MCF 10A (cell line): Measurements from ENCODE around the gene FBLN5. TPM values are rescaled to one million over a fixed set of nuclear protein-coding genes. Genes with fewer than 3 reads are reported as not detected.

Experiments
- BruUV-seq: library from RNA; stranded (reverse); fragments of 400-500 nt; replicated peaks from 2 replicates; lab custom pipeline; 2021; lab: Mats Ljungman, UMichigan
- CTCF ChIA-PET: fragments of 300-600 bp; sonication (Branson Sonifier 250); formaldehyde crosslinking; extraction: SDS; loops from one replicate; lab custom pipeline; 2021; ENCODE audit warnings: antibody characterized with exemption, inconsistent platforms; lab: Yijun Ruan, JAX
- POLR2A ChIA-PET: fragments of 300-600, 350-650 bp; sonication (Branson Sonifier 250); formaldehyde crosslinking; extraction: SDS; loops from one replicate; lab custom pipeline; 2020; ENCODE audit warnings: antibody characterized with exemption, inconsistent platforms; lab: Yijun Ruan, JAX
- DNase-seq: peaks from one replicate; pipeline ENCODE4 v3.0.0-alpha.2; 2018; ENCODE audit not compliant: unreplicated experiment
- H3K27ac Mint-ChIP-seq: one replicate; pipeline ENCODE4 v1.8.0; 2022; ENCODE audit warnings: mild to moderate bottlenecking, low read depth, mixed read lengths; ENCODE audit not compliant: unreplicated experiment
- H3K27me3 Mint-ChIP-seq: one replicate; pipeline ENCODE4 v1.8.0; 2022; ENCODE audit warnings: mixed read lengths; ENCODE audit not compliant: insufficient read depth, unreplicated experiment
- H3K36me3 Mint-ChIP-seq: one replicate; pipeline ENCODE4 v1.8.0; 2022; ENCODE audit warnings: mild to moderate bottlenecking, moderate library complexity, mixed read lengths; ENCODE audit not compliant: insufficient read depth, unreplicated experiment
- H3K4me1 Mint-ChIP-seq: one replicate; pipeline ENCODE4 v1.8.0; 2022; ENCODE audit warnings: mixed read lengths; ENCODE audit not compliant: insufficient read depth, unreplicated experiment
- H3K4me3 Mint-ChIP-seq: one replicate; pipeline ENCODE4 v1.8.0; 2022; ENCODE audit warnings: mild to moderate bottlenecking, moderate library complexity, mixed read lengths; ENCODE audit not compliant: unreplicated experiment
- H3K9me3 Mint-ChIP-seq: one replicate; pipeline ENCODE4 v1.8.0; 2022; ENCODE audit warnings: mixed read lengths; ENCODE audit not compliant: unreplicated experiment
- CTCF ChIP-seq: fragments of 200-600 bp; IDR thresholded peaks from one replicate; pipeline ENCODE4 v1.8.0; 2022; ENCODE audit warnings: antibody characterized with exemption, mild to moderate bottlenecking; ENCODE audit not compliant: unreplicated experiment
- intact Hi-C: fragments of 100-400 bp; cut with micrococcal nuclease; formaldehyde crosslinking; loops from 2 replicates; pipeline ENCODE4 v1.14.1; 2022
- total RNA-seq: library from RNA; stranded (reverse); gene quantifications from 2 replicates; pipeline ENCODE4 v1.2.3, GENCODE V29; 2022

Gene FBLN5
- total RNA-seq, 1 experiment from 2014 or later, result 14.8 TPM

GRCh38 chr14:91837076-91837475, 110.4 kb downstream of the FBLN5 start:
- POLR2A ChIA-PET, result no interaction called here
- no peaks in the 10 kb centered on the region for H3K36me3 Mint-ChIP-seq
- peaks cover 15% of the 10 kb centered on the region for H3K4me1 Mint-ChIP-seq
- CTCF ChIA-PET, result no interaction called here
- no peak for DNase-seq
- H3K27me3 Mint-ChIP-seq, result peaks cover 11% of the 10 kb centered on the region
- no peak for TF ChIP-seq CTCF
- intact Hi-C loops, result loop anchor here (5.0 kb wide), 1 partner anchor 185 kb away; no protein-coding TSS in a partner anchor
- BruUV-seq, result no TSS peak
- H3K4me3 Mint-ChIP-seq, result peak overlapping the region; percentile 81
- H3K9me3 Mint-ChIP-seq, result no peaks in the 10 kb centered on the region
- peak overlapping the region; percentile 71 for H3K27ac Mint-ChIP-seq

- no TSS peak for BruUV-seq
- no peaks in the 10 kb centered on the region for H3K9me3 Mint-ChIP-seq
- peak; percentile 88 for DNase-seq
- POLR2A ChIA-PET, result interaction anchor here (0.7 to 1.2 kb wide), 3 partner anchors 55 to 161 kb away, joined by 3 read pairs; no protein-coding TSS in a partner anchor
- H3K4me3 Mint-ChIP-seq, result peak overlapping the region; percentile 81
- CTCF ChIA-PET, result interaction anchor here (0.5 to 1.1 kb wide), 3 partner anchors 25 to 49 kb away, joined by 3 read pairs; no protein-coding TSS in a partner anchor
- peaks cover 11% of the 10 kb centered on the region for H3K27me3 Mint-ChIP-seq
- peaks cover 15% of the 10 kb centered on the region for H3K4me1 Mint-ChIP-seq
- intact Hi-C loops, result loop anchor here (5.0 kb wide), 1 partner anchor 184 kb away; no protein-coding TSS in a partner anchor
- no peak for TF ChIP-seq CTCF
- H3K36me3 Mint-ChIP-seq, result no peaks in the 10 kb centered on the region
- H3K27ac Mint-ChIP-seq, result peak overlapping the region; percentile 71
Measured at GRCh38 chr14:91835920-91836843, 111.3 kb downstream of the FBLN5 start.

GRCh38 chr14:91835197-91835919, 112.1 kb downstream of the FBLN5 start:
- POLR2A ChIA-PET, result interaction anchor here (0.6 to 1.2 kb wide), 4 partner anchors 56 to 176 kb away, joined by 3 read pairs; no protein-coding TSS in a partner anchor
- Mint-ChIP-seq H3K4me1 (peaks cover 21% of the 10 kb centered on the region), H3K4me3 (peak overlapping the region; percentile 81), H3K27me3 (peaks cover 11% of the 10 kb centered on the region), H3K9me3 (no peaks in the 10 kb centered on the region), H3K36me3 (no peaks in the 10 kb centered on the region), H3K27ac (peak overlapping the region; percentile 71)
- peak; percentile 22 for DNase-seq
- no peak for TF ChIP-seq CTCF
- TSS peak; percentile 43 for BruUV-seq
- intact Hi-C loops, result loop anchor here (5.0 kb wide), 1 partner anchor 183 kb away; no protein-coding TSS in a partner anchor
- CTCF ChIA-PET, result interaction anchor here (0.5 to 1.1 kb wide), 2 partner anchors 24 to 30 kb away, joined by 3 read pairs; no protein-coding TSS in a partner anchor
